BLaER1 treated with 17β-estradiol and CSF1 and Interleukin-3, amounts not matched to agents 10 nM and 100 nM (cell line): ENCODE measurements around the gene SUPT6H.
"Not testable (repeated sequence)": the region's sequence is repeated elsewhere in the genome, so short reads cannot be mapped to it uniquely, and the experiment has no call there.

Source experiments
- H3K27ac ChIP-seq, 11 experiments: shearing (Covaris generic); formaldehyde crosslinking; 2 replicates each; pipeline ENCODE4 v1.8.1; 2022
- H3K27me3 ChIP-seq, 11 experiments: shearing (Covaris generic); formaldehyde crosslinking; 2 replicates each; pipeline ENCODE4 v1.8.1; 2022
- H3K36me3 ChIP-seq, 11 experiments: shearing (Covaris generic); formaldehyde crosslinking; 2 replicates each; pipeline ENCODE4 v1.8.1; 2022
- H3K4me1 ChIP-seq, 10 experiments: shearing (Covaris generic); formaldehyde crosslinking; 2 replicates each; pipeline ENCODE4 v1.8.1; 2022
- H3K4me2 ChIP-seq, 11 experiments: shearing (Covaris generic); formaldehyde crosslinking; 2 replicates each; pipeline ENCODE4 v1.8.1; 2022
- H3K4me3 ChIP-seq, 10 experiments: shearing (Covaris generic); formaldehyde crosslinking; 2 replicates each; pipeline ENCODE4 v1.8.1; 2022
- H3K9ac ChIP-seq, 11 experiments: shearing (Covaris generic); formaldehyde crosslinking; 2 replicates each; pipeline ENCODE4 v1.8.1; 2022
- H3K9me3 ChIP-seq, 11 experiments: shearing (Covaris generic); formaldehyde crosslinking; replicated peaks in 1 of 11; 2 replicates each; pipeline ENCODE4 v1.8.1; 2022
- H4K20me1 ChIP-seq, 11 experiments: shearing (Covaris generic); formaldehyde crosslinking; 2 replicates each; pipeline ENCODE4 v1.8.1; 2022
- Cebpa-rat ChIP-seq, 11 experiments: shearing (Covaris generic); IDR thresholded peaks; 2 replicates each; pipeline ENCODE4 v1.8.1; 2022

The SUPT6H gene

GRCh38 chr17:28728364-28729200, 66.6 kb downstream of the SUPT6H start, which contains the start of gene NEK8:
Gene NEK8 (plus strand): TSS chr17:28728788. CDS start chr17:28728814, 26 bp downstream.
- H3K27me3 ChIP-seq = no peaks in the 10 kb centered on the region
- H3K9me3 ChIP-seq = no peaks in the 10 kb centered on the region
- peak within 1 kb of the TSS; percentile 85 to 100 (median 100) for H3K4me2 ChIP-seq
- H3K36me3 ChIP-seq = peaks cover 12 to 15% (median 14%) of the 10 kb centered on the region in 11 experiments
- H3K4me1 ChIP-seq = peaks cover 46 to 56% (median 51%) of the 10 kb centered on the region in 10 experiments
- peak within 1 kb of the TSS; percentile 49 to 93 (median 83); a peak in 21 of 22 replicates for H3K27ac ChIP-seq
- TF ChIP-seq Cebpa-rat (IDR thresholded peaks at IDR 0.05) = no peak
- peak within 1 kb of the TSS; percentile 63 to 87 (median 78) for H3K4me3 ChIP-seq
- H3K9ac ChIP-seq = peak within 1 kb of the TSS; percentile 72 to 99 (median 93)
- peaks cover 14 to 24% (median 22%) of the 10 kb centered on the region in 11 experiments; a peak in 21 of 22 replicates for H4K20me1 ChIP-seq

- H3K27ac ChIP-seq = peak overlapping the region in 8 of 11 experiments; percentile 49 to 90 (median 82); a peak in 15 of 22 replicates
- peaks cover 0 to 10% (median 4%) of the 10 kb centered on the region in 11 experiments; a peak in 11 of 22 replicates for H3K36me3 ChIP-seq
- H3K9me3 ChIP-seq = no peaks in the 10 kb centered on the region
- TF ChIP-seq Cebpa-rat (IDR thresholded peaks at IDR 0.05) = no peak
- H4K20me1 ChIP-seq = peaks cover under 1 to 10% (median 9%) of the 10 kb centered on the region in 11 experiments; a peak in 18 of 22 replicates
- peak overlapping the region; percentile 77 to 100 (median 99); a peak in 20 of 22 replicates for H3K4me2 ChIP-seq
- peak overlapping the region in 2 of 10 experiments; percentile 68 to 79; a peak in 3 of 20 replicates for H3K4me3 ChIP-seq
- H3K9ac ChIP-seq = peak overlapping the region in 6 of 11 experiments; percentile 72 to 97 (median 86); a peak in 8 of 22 replicates
- H3K4me1 ChIP-seq = peaks cover 34 to 48% (median 45%) of the 10 kb centered on the region in 10 experiments
- H3K27me3 ChIP-seq = no peaks in the 10 kb centered on the region
Observed at GRCh38 chr17:28729950-28730330, 67.9 kb downstream of the SUPT6H start.

- no peaks in the 10 kb centered on the region for H4K20me1 ChIP-seq
- H3K9ac ChIP-seq = no peak overlapping the region
Observed at GRCh38 chr17:28733346-28733745, 71.3 kb downstream of the SUPT6H start.

GRCh38 chr17:28734712-28735241, 72.8 kb downstream of the SUPT6H start:
- Histone ChIP-seq H4K20me1 (no peaks in the 10 kb centered on the region), H3K27me3 (no peaks in the 10 kb centered on the region), H3K27ac (peak overlapping the region in 2 of 11 experiments; percentile 17 to 34; a peak in 3 of 22 replicates), H3K4me1 (peaks cover 32 to 52% (median 48%) of the 10 kb centered on the region in 10 experiments), H3K4me2 (peak overlapping the region in 10 of 11 experiments; percentile 5 to 26 (median 12); a peak in 8 of 22 replicates), H3K9ac (no peak overlapping the region), H3K9me3 (peaks cover 0 to 23% (median 6%) of the 10 kb centered on the region in 11 experiments; a peak in 13 of 22 replicates), H3K4me3 (no peak overlapping the region), H3K36me3 (peaks cover 0 to 15% (median 5%) of the 10 kb centered on the region in 11 experiments; a peak in 6 of 22 replicates)
- TF ChIP-seq Cebpa-rat (IDR thresholded peaks at IDR 0.05) = no peak

More at GRCh38 chr17:28733346-28733745, 71.3 kb downstream of the SUPT6H start:
- Histone ChIP-seq H3K4me2 (no peak overlapping the region), H3K27ac (no peak overlapping the region), H3K27me3 (no peaks in the 10 kb centered on the region), H3K9me3 (peaks cover 0 to 9% (median 5%) of the 10 kb centered on the region in 11 experiments; a peak in 12 of 22 replicates), H3K4me1 (peaks cover 28 to 46% (median 42%) of the 10 kb centered on the region in 10 experiments), H3K36me3 (peaks cover 0 to 15% (median 5%) of the 10 kb centered on the region in 11 experiments; a peak in 6 of 22 replicates), H3K4me3 (no peak overlapping the region)
- TF ChIP-seq Cebpa-rat (IDR thresholded peaks at IDR 0.05) = no peak

GRCh38 chr17:28735242-28735722, 73.3 kb downstream of the SUPT6H start:
- Histone ChIP-seq H3K9me3 (peaks cover 0 to 28% (median 6%) of the 10 kb centered on the region in 11 experiments; a peak in 14 of 22 replicates), H3K4me2 (peak overlapping the region in 9 of 11 experiments; percentile 5 to 26 (median 10); a peak in 7 of 22 replicates), H3K9ac (no peak overlapping the region), H3K27me3 (no peaks in the 10 kb centered on the region), H3K27ac (peak overlapping the region in 2 of 11 experiments; percentile 17 to 34; a peak in 3 of 22 replicates), H3K36me3 (peaks cover 0 to 15% (median 5%) of the 10 kb centered on the region in 11 experiments; a peak in 7 of 22 replicates), H4K20me1 (no peaks in the 10 kb centered on the region), H3K4me1 (peaks cover 29 to 52% (median 48%) of the 10 kb centered on the region in 10 experiments), H3K4me3 (no peak overlapping the region)
- TF ChIP-seq Cebpa-rat (IDR thresholded peaks at IDR 0.05) = no peak

GRCh38 chr17:28735913-28736769, 74.1 kb downstream of the SUPT6H start:
- H3K27me3 ChIP-seq, H3K9ac ChIP-seq, H3K4me2 ChIP-seq, H3K4me3 ChIP-seq, H4K20me1 ChIP-seq, H3K27ac ChIP-seq: not testable (repeated sequence)
- H3K4me1 ChIP-seq = peaks cover 35 to 57% (median 54%) of the 10 kb centered on the region in 10 experiments
- H3K9me3 ChIP-seq = peaks cover 0 to 35% (median 6%) of the 10 kb centered on the region in 11 experiments; a peak in 14 of 22 replicates
- peaks cover 0 to 15% (median 5%) of the 10 kb centered on the region in 11 experiments; a peak in 7 of 22 replicates for H3K36me3 ChIP-seq

GRCh38 chr17:28737316-28737715, 75.3 kb downstream of the SUPT6H start:
- Histone ChIP-seq H3K4me2 (peak overlapping the region; percentile 64 to 100 (median 96); a peak in 21 of 22 replicates), H3K36me3 (peaks cover 0 to 15% (median 5%) of the 10 kb centered on the region in 11 experiments; a peak in 7 of 22 replicates), H4K20me1 (no peaks in the 10 kb centered on the region), H3K27ac (peak overlapping the region in 9 of 11 experiments; percentile 35 to 95 (median 90); a peak in 18 of 22 replicates), H3K9me3 (peaks cover 0 to 35% (median 6%) of the 10 kb centered on the region in 11 experiments; a peak in 14 of 22 replicates), H3K9ac (peak overlapping the region in 7 of 11 experiments; percentile 34 to 72 (median 64); a peak in 12 of 22 replicates), H3K4me3 (0 out of 20 replicates have a peak overlapping the region, but pooled peaks of 2 of the 10 experiments have one; percentile 1 to 9), H3K27me3 (no peaks in the 10 kb centered on the region), H3K4me1 (peaks cover 47 to 69% (median 65%) of the 10 kb centered on the region in 10 experiments)
- no peak for TF ChIP-seq Cebpa-rat (IDR thresholded peaks at IDR 0.05)
